HUDEP-2 (cell line): ENCODE measurements around the gene ZNF777.

Experiments
- DNase-seq, 76 experiments: peaks; one replicate each; lab custom pipeline; 2025; ENCODE audit not compliant: unreplicated experiment in 76 of 76; lab: John Stamatoyannopoulos, UW

Gene ZNF777

GRCh38 chr7:149477494-149478443 lies 16.9 kb upstream of the ZNF777 start:
- no peak for DNase-seq

GRCh38 chr7:149476791-149477190 lies 15.9 kb upstream of the ZNF777 start:
- DNase-seq = no peak

GRCh38 chr7:149475121-149476045 lies 14.5 kb upstream of the ZNF777 start:
- DNase-seq = peak in 1 of 76 experiments; percentile 5

GRCh38 chr7:149474309-149475120 lies 13.7 kb upstream of the ZNF777 start:
- no peak for DNase-seq

GRCh38 chr7:149473251-149473650 lies 12.4 kb upstream of the ZNF777 start:
- DNase-seq = no peak

GRCh38 chr7:149471289-149471953 lies 10.6 kb upstream of the ZNF777 start:
- no peak for DNase-seq

GRCh38 chr7:149469806-149470205 lies 8.9 kb upstream of the ZNF777 start:
- DNase-seq = no peak

GRCh38 chr7:149468208-149468607 lies 7.3 kb upstream of the ZNF777 start:
- DNase-seq = no peak

- DNase-seq = no peak
Measured at GRCh38 chr7:149467321-149467859, 6.5 kb upstream of the ZNF777 start.

GRCh38 chr7:149466364-149466763 lies 5.5 kb upstream of the ZNF777 start:
- no peak for DNase-seq

- DNase-seq = no peak
Measured at GRCh38 chr7:149463500-149464161, 2.8 kb upstream of the ZNF777 start.

GRCh38 chr7:149462101-149462520 lies 1.2 kb upstream of the ZNF777 start:
- DNase-seq = no peak

- DNase-seq = peak in 1 of 76 experiments; percentile 7
Measured at GRCh38 chr7:149459540-149460452, 1.1 kb downstream of the ZNF777 start.

- DNase-seq = no peak
Measured at GRCh38 chr7:149459201-149459539, 1.7 kb downstream of the ZNF777 start.

GRCh38 chr7:149458235-149458634 lies 2.6 kb downstream of the ZNF777 start:
- DNase-seq = no peak

GRCh38 chr7:149457766-149458165 lies 3.1 kb downstream of the ZNF777 start:
- DNase-seq = no peak

GRCh38 chr7:149456506-149457421 lies 4.1 kb downstream of the ZNF777 start:
- peak in 68 of 76 experiments; percentile 12 to 80 (median 42) for DNase-seq
